ENCODE measurements around the gene BRF1. TPM values are rescaled to one million over a fixed set of nuclear protein-coding genes. Genes with fewer than 3 reads are reported as not detected.

BRF1 gene
- total and polyA plus RNA-seq, 2 of the 13 experiments (the other 11 are each of a cell fraction or from before 2014, with no cell fraction given) = 5.1 to 11.0 TPM

GRCh38 chr14:105226198-105226597, 74.6 kb downstream of the BRF1 start:
- FAIRE-seq = no peak
- H3K36me3 ChIP-seq (replicated peaks in 1 of 2; ENCODE audit: control insufficient read depth in 1 of 2, insufficient read depth in 2 of 2, low read length in 2 of 2) = peaks cover 10 to 33% of the 10 kb centered on the region in 2 experiments; a peak in 4 of 5 replicates
- H3K4me2 ChIP-seq (ENCODE audit: low read depth, low read length) = no peak overlapping the region
- H3K27ac ChIP-seq (ENCODE audit: extremely low read length, insufficient read depth, low read length) = no peak overlapping the region
- H3K79me2 ChIP-seq (ENCODE audit: insufficient read depth, low read length) = no peaks in the 10 kb centered on the region
- no peak for ATAC-seq
- ChIA-PET CTCF (ENCODE audit: low intra/inter-chr PET ratio, low total read pairs) (no interaction called here), POLR2A (no interaction called here)
- no peak overlapping the region for H3K9ac ChIP-seq (ENCODE audit: insufficient read depth, low read depth, low read length)
- in situ Hi-C loops (cut with HindIII; ENCODE audit: extremely low pct_ligation_motif_present, low pct_unique_long_range_greater_than_20kb) = no loop called here
- no peak for DNase-seq (ENCODE audit: low spot score)
- H3K27me3 ChIP-seq (ENCODE audit: control insufficient read depth in 1 of 2, insufficient read depth in 2 of 2, low read length in 2 of 2) = no peaks in the 10 kb centered on the region
- intact Hi-C loops (cut with micrococcal nuclease; ENCODE audit: unreplicated experiment) = no loop called here
- no peak overlapping the region for H3K4me3 ChIP-seq (replicated peaks in 1 of 3; ENCODE audit: insufficient read depth in 1 of 3, low read depth in 2 of 3, low read length in 3 of 3)
- TF ChIP-seq SAFB2 (CRISPR knock-in tag; IDR thresholded peaks at IDR 0.05; ENCODE audit: borderline replicate concordance, low read depth) (no peak), HNRNPLL (IDR thresholded peaks at IDR 0.05; ENCODE audit: low read depth, low read length, poor library complexity, severe bottlenecking) (no peak), ZNF674 (CRISPR knock-in tag; IDR thresholded peaks at IDR 0.05; ENCODE audit: low read depth) (no peak), SATB2 (CRISPR knock-in tag; IDR thresholded peaks at IDR 0.05) (no peak), ZNF30 (CRISPR knock-in tag; IDR thresholded peaks at IDR 0.05) (no peak), ZMYM4 (CRISPR knock-in tag; IDR thresholded peaks at IDR 0.05) (no peak), ZNF704 (CRISPR knock-in tag; IDR thresholded peaks at IDR 0.05; ENCODE audit: borderline replicate concordance) (no peak), THAP9 (CRISPR knock-in tag; IDR thresholded peaks at IDR 0.05; ENCODE audit: borderline replicate concordance) (no peak), KLF13 (CRISPR knock-in tag; IDR thresholded peaks at IDR 0.05) (no peak), SAP130 (CRISPR knock-in tag; IDR thresholded peaks at IDR 0.05; ENCODE audit: low read depth) (no peak), ZBTB2 (CRISPR knock-in tag; IDR thresholded peaks at IDR 0.05; ENCODE audit: low read depth) (no peak)
- TF ChIP-seq, protein P1, sequence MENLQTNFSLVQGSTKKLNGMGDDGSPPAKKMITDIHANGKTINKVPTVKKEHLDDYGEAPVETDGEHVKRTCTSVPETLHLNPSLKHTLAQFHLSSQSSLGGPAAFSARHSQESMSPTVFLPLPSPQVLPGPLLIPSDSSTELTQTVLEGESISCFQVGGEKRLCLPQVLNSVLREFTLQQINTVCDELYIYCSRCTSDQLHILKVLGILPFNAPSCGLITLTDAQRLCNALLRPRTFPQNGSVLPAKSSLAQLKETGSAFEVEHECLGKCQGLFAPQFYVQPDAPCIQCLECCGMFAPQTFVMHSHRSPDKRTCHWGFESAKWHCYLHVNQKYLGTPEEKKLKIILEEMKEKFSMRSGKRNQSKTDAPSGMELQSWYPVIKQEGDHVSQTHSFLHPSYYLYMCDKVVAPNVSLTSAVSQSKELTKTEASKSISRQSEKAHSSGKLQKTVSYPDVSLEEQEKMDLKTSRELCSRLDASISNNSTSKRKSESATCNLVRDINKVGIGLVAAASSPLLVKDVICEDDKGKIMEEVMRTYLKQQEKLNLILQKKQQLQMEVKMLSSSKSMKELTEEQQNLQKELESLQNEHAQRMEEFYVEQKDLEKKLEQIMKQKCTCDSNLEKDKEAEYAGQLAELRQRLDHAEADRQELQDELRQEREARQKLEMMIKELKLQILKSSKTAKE (CRISPR knock-in tag; IDR thresholded peaks at IDR 0.05; ENCODE audit: borderline replicate concordance) = no peak
- 98% methylated on average over 8 of the region's 10 CpGs for WGBS (ENCODE audit: low lambda C conversion rate)
- H3K4me1 ChIP-seq (ENCODE audit: insufficient read depth, low read length) = no peaks in the 10 kb centered on the region
- no peak overlapping the region for H2AFZ ChIP-seq (ENCODE audit: low read length)
- no peaks in the 10 kb centered on the region for H3K9me3 ChIP-seq (ENCODE audit: low read length)
- no peaks in the 10 kb centered on the region for H4K20me1 ChIP-seq (ENCODE audit: insufficient read depth, low read length)
- BruUV-seq (replicated peaks) = no TSS peak

All from HepG2 (cell line).